HepG2 (cell line): ENCODE data around the gene GPC6. TPM values are rescaled to one million over a fixed set of nuclear protein-coding genes. Genes with fewer than 3 reads are reported as not detected.
A peak's percentile ranks its signal among the peaks of the same experiment; 100 is the strongest.

Experiments
- CCDC6 ChIP-seq: sonication (generic); formaldehyde crosslinking; IDR thresholded peaks from 2 replicates; pipeline ENCODE4 v1.8.1; 2022; ENCODE audit warnings: mild to moderate bottlenecking, missing genetic modification reagents, moderate library complexity
- FOXP4 ChIP-seq: sonication (generic); formaldehyde crosslinking; IDR thresholded peaks from 2 replicates; pipeline ENCODE4 v1.4.0; 2020; ENCODE audit warnings: missing genetic modification reagents
- GLMP ChIP-seq: sonication (generic); formaldehyde crosslinking; IDR thresholded peaks from 2 replicates; pipeline ENCODE4 v1.9.0; 2021; ENCODE audit warnings: missing genetic modification reagents, mild to moderate bottlenecking, borderline replicate concordance
- HMG20B ChIP-seq: conservative IDR thresholded peaks from 2 replicates; pipeline ENCODE4 v1.6.1; 2016; ENCODE audit warnings: missing genetic modification reagents, missing compliant biosample characterization
- HMGXB4 ChIP-seq, 2 experiments: sonication (generic) in 1 of 2; formaldehyde crosslinking in 1 of 2; IDR thresholded peaks; 2 replicates each; pipeline versions ENCODE4 v1.4.0 to v1.6.1; 2018 to 2020; ENCODE audit warnings: missing genetic modification reagents in 2 of 2, borderline replicate concordance in 1 of 2, low read depth in 1 of 2, mild to moderate bottlenecking in 1 of 2, missing biosample characterization in 1 of 2
- ISX ChIP-seq: sonication (generic); formaldehyde crosslinking; conservative IDR thresholded peaks from 2 replicates; pipeline ENCODE4 v1.5.0; 2020; ENCODE audit warnings: missing genetic modification reagents
- NFYB ChIP-seq: sonication (generic); formaldehyde crosslinking; IDR thresholded peaks from 2 replicates; pipeline ENCODE4 v1.4.0; 2020; ENCODE audit warnings: missing genetic modification reagents
- PCBP1 ChIP-seq: fragments of 200-400 bp; formaldehyde crosslinking; IDR thresholded peaks from 2 replicates; pipeline ENCODE4 v1.6.1; 2017; ENCODE audit warnings: mild to moderate bottlenecking, low read depth, low read length, borderline replicate concordance
- RARG ChIP-seq: sonication (generic); formaldehyde crosslinking; IDR thresholded peaks from 2 replicates; pipeline ENCODE4 v1.4.0; 2020; ENCODE audit warnings: low read depth, mild to moderate bottlenecking, missing genetic modification reagents
- RBM22 ChIP-seq: fragments of 200-400 bp; formaldehyde crosslinking; optimal IDR thresholded peaks from 2 replicates; pipeline ENCODE3; 2017; ENCODE audit warnings: mild to moderate bottlenecking, low read length, moderate library complexity
- TBX2 ChIP-seq: sonication (generic); formaldehyde crosslinking; IDR thresholded peaks from 2 replicates; pipeline ENCODE4 v1.5.0; 2020; ENCODE audit warnings: missing genetic modification reagents, mild to moderate bottlenecking, borderline replicate concordance
- ZBTB25 ChIP-seq: IDR thresholded peaks from 2 replicates; pipeline ENCODE4 v1.6.1; 2018; ENCODE audit warnings: missing genetic modification reagents
- ZFP37 ChIP-seq: sonication (generic); formaldehyde crosslinking; IDR thresholded peaks from 2 replicates; pipeline ENCODE4 v1.4.0; 2020; ENCODE audit warnings: missing genetic modification reagents, borderline replicate concordance
- ZFP91 ChIP-seq: sonication (generic); formaldehyde crosslinking; IDR thresholded peaks from 2 replicates; pipeline ENCODE4 v1.9.0; 2022; ENCODE audit warnings: missing genetic modification reagents, mild to moderate bottlenecking, borderline replicate concordance
- ZNF263 ChIP-seq: sonication (generic); formaldehyde crosslinking; IDR thresholded peaks from 2 replicates; pipeline ENCODE4 v1.4.0; 2020; ENCODE audit warnings: missing genetic modification reagents
- ZNF3 ChIP-seq: IDR thresholded peaks from 2 replicates; pipeline ENCODE4 v1.7.0; 2017; ENCODE audit warnings: inconsistent platforms
- ZNF317 ChIP-seq: sonication (generic); formaldehyde crosslinking; IDR thresholded peaks from 2 replicates; pipeline ENCODE4 v1.5.0; 2020; ENCODE audit warnings: mild to moderate bottlenecking, missing genetic modification reagents
- ZNF574 ChIP-seq: sonication (generic); formaldehyde crosslinking; IDR thresholded peaks from 2 replicates; pipeline ENCODE4 v1.4.0; 2020; ENCODE audit warnings: missing genetic modification reagents
- ZNF674 ChIP-seq: sonication (generic); formaldehyde crosslinking; IDR thresholded peaks from 2 replicates; pipeline ENCODE4 v1.5.0; 2020; ENCODE audit warnings: low read depth, mild to moderate bottlenecking, missing genetic modification reagents
- ZNF776 ChIP-seq: sonication (generic); formaldehyde crosslinking; IDR thresholded peaks from 2 replicates; pipeline ENCODE4 v1.4.0; 2020; ENCODE audit warnings: mild to moderate bottlenecking, missing genetic modification reagents
- polyA plus RNA-seq, 8 experiments: library from polyadenylated mRNA; depleted of rRNA in 3 of 8; stranded (reverse) in 7 of 8; unstranded in 1 of 8; fragments of >200 nt; fragmentation: Illumina TruSeq in 4 of 8; extraction: Trizol in 4 of 8; gene quantifications; 2 replicates each; pipeline versions ENCODE4 v1.2.1 to v1.2.3, GENCODE V29; 2011 to 2016; ENCODE audit warnings: low read depth in 4 of 8, missing spikeins in 1 of 8, mixed read lengths in 1 of 8; ENCODE audit not compliant: insufficient read depth in 1 of 8
- total RNA-seq, 5 experiments: library from RNA; depleted of rRNA; stranded (reverse); fragments of >200 nt; fragmentation: Illumina TruSeq; extraction: Trizol; gene quantifications; 2 replicates each; pipeline ENCODE4 v1.2.3, GENCODE V29; 2016; ENCODE audit warnings: low read depth in 1 of 5

GPC6 gene
- total and polyA plus RNA-seq, 2 of the 13 experiments (the other 11 are each of a cell fraction or from before 2014, with no cell fraction given), result 24.5 to 33.9 TPM

- TF ChIP-seq GLMP (CRISPR knock-in tag) (no peak), ZNF776 (CRISPR knock-in tag) (no peak), ZNF317 (peak; percentile 79), HMG20B (CRISPR knock-in tag) (peak; percentile 98), ZBTB25 (CRISPR knock-in tag) (peak; percentile 88), ZNF263 (no peak), ISX (CRISPR knock-in tag) (no peak), ZNF574 (CRISPR knock-in tag) (peak; percentile 80), CCDC6 (CRISPR knock-in tag) (peak; percentile 95; the same call in 1 of the 2 replicates), FOXP4 (CRISPR knock-in tag) (peak; percentile 96), ZFP91 (CRISPR knock-in tag) (no peak; the same call in 1 of the 2 replicates), PCBP1 (no peak), HMGXB4 (CRISPR knock-in tag; IDR thresholded peaks at IDR 0.05; ENCODE audit: borderline replicate concordance in 1 of 2, low read depth in 1 of 2) (peak in 1 of 2 experiments; percentile 85; a peak in 2 of 4 replicates), RARG (CRISPR knock-in tag) (no peak), TBX2 (CRISPR knock-in tag) (peak; percentile 98), ZNF3 (CRISPR knock-in tag) (peak; percentile 36; the same call in 1 of the 2 replicates), NFYB (no peak), ZFP37 (peak; percentile 86), RBM22 (no peak), ZNF674 (CRISPR knock-in tag) (no peak)
Observed at GRCh38 chr13:93224535-93224934, 2.1 kb upstream of the GPC6 start (continued).
